NCI-H1436 treated with DMSO at 0.1 percent for 48 hours (cell line): Measurements from ENCODE around the gene PYGO2.
"Not testable (repeated sequence)": the region's sequence is repeated elsewhere in the genome, so short reads cannot be mapped to it uniquely, and the experiment has no call there.

ENCODE experiments used
- DNase-seq: peaks from one replicate; lab custom pipeline; 2025; lab: John Stamatoyannopoulos, UW

PYGO2 gene

DNA sequence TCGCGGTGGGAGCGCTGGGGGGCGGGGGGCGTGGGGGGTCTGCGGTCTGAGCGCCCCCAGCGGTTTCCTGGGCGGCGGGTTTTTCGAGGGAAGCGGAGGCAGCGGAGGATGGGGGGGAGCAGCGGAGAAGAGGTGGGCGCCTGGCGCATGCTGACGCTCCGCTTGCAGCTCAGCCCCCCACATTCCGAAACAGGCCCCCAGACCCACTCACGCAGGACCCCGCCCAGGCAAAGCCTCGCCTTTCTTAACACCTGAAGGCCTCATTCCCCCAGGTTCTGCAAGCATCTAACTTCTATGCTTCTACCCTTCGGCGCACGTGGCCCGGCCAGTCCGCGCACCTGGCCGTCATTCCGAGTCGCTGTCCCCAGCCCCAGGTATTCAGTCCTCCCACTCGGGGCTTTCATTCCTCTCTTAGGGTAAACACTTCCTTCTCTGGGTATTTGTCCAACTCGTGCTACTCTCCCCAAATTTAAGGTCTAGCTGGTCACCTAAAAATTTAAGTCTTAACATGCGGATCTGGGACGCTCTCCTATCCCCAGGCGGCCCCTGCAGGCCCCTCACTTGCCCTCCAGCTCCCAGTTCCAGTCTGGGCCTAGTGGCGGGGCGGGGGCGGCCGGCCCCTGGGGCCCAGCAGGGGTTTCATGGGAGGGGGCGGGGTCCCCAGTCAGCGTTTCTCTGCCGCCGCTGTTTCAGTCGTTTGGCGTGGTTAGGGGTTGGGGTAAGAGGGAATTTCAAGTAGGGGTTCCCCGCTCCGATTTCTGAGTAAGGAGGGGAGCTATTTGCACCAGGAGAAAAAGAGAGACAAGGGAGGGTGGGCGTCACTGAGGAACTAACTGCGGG lies 38.2 kb upstream of the PYGO2 start:
- DNase-seq: no peak

DNA sequence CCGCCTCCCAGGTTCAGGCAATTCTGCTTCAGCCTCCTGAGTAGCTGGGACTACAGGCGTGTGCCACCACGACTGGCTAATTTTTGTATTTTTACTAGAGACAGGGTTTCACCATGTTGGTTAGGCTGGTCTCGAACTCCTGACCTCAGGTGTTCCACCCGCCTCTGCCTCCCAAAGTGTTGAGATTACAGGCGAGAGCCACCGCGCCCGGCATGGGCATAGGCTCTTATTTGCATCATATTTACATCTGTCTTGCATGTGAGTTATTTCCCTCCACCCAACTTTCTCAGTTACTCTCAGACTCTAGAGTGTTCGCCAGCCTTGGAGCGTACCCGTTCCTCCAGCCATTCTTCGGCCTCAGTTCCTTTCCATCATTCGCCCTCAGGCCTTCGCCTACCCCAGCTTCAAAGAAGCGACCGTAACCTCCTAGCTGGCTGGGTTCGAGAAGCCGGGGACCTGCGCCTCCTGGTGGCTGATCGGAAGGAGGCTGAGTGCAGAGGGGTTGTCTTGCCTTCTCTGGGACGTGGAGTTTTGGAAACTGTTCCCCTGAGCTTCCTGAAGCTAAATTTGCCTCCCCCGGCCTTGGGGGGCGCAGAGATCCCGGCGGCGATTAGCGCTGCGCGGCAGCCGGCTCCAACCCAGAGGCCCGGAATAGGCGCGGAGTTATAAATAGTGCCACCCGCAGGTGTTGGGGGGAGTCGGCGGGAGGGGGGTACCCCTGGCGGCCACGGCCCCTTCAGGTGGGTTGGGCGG lies 37.4 kb upstream of the PYGO2 start:
- no peak for DNase-seq

DNA sequence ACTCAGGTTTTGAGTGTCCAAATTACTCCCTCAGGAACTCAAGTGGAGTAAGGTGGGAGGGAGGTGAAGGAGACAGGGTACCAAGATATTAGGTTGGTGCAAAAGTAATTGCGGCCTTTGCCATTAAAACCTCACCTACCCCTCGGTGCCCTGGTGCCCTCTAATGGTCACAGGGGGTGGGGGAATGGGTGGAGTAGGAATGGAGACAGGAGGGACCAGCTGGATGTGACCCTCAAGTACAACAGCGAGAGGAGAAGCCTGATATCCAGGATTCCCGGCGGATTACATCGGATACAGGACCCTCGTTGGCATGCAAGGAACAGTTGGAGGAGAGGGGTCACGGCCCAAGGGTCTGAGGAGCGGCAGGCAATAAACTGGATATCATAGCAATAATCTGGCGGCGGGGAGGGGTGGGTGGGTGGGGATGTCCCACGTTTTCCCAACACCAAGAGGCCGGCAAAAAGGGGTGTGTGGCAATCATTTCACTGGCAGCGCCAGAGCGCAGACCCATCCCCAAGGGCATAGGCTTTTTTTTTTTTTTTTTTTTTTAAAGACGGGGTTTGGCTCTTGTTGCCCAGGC lies 36.7 kb upstream of the PYGO2 start:
- no peak for DNase-seq

DNA sequence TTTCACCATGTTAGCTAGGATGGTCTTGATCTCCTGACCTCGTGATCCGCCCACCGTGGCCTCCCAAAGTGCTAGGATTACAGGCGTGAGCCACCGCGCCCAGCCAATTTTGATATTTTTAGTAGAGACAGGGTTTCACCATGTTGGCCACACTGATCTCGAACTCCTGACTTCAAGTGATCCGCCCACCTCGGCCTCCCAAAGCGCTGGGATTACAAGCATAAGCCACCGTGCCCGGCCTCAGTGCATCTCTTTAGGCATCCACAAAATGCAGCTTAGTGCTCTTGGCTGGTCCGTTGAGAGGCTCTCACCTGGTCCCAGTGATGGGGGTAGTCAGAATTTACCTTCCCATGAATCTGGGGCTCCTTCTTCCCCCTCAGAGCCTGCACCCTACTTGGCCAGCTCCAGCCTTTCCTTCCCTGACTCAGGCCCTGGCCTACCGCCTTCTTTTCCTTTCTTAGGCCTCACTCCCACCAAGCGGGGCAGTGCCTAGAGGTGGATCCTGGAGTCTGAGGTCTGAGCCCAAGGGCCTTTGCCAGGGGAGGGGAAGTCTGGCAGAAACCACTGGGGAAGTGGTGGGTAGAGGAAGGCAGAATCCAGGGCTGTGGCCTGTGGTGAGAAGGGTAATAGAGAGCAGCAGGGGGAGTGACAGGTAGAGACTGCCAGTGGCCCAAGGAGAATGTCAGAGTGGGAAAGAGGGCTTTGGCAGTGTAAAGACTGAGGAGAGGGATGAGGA lies 35.6 kb upstream of the PYGO2 start:
- DNase-seq: no peak

DNA sequence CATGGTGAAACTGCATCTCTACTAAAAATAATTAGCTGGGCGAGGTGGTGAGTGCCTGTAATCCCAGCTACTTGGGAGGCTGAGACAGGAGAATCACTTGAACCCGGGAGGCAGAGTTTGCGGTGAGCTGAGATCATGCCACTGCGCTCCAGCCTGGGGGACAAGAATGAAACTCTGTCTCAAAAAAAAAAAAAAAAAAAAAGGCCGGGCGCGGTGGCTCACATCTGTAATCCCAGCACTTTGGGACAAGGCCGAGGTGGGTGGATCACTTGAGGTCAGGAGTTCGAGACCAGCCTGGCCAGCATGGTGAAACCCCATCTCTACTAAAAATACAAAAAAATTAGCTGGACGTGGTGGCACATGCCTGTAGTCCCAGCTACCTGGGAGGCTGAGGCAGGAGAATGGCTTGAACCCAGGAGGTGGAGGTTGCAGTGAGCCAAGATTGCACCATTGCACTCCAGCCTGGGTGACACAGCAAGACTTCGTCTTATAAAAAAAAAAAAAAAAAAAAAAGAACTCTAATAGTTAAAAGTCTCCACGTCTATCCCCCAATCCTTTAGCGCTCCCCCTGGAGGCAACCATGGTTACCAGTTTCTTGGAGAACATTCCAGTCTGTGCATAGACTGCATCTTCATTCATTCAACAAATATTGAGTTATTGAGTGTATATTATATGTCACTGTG lies 33.9 kb upstream of the PYGO2 start:
- DNase-seq: not testable (repeated sequence)

DNA sequence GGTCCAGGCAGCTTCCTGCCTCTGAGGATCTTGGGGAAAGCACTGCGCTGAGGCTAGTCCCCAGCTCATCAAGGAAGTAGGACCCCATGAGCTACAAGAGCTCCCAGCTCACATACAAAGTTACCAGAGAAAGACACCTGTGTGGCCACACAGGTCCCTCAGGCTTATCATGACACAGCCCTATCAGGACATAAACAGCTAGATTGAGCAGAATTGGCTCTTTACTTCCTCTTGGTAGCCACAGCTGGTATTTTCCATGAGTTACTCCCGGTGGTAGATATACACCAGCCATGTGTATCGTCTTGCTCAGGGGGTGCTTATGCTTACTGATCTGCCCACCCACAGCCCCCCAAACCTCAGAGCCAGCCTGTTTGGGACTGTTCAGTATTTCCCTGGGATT lies 33.0 kb upstream of the PYGO2 start:
- DNase-seq: no peak

DNA sequence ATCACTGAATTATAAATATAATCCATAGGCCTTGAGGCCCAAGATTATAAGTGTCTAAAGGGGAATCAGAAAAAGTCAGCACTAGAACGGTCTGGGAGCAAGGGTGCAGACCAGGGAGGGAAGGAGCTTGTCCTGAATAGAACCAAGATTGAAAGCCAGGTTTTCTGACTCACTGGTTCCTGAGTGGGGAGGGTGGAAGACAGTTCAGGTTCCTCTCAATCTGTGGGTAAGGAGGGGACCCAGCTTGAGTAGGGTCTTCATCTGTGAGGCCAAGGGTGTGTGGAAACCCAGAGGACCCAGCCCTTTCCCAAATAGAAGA lies 32.6 kb upstream of the PYGO2 start:
- DNase-seq: no peak

DNA sequence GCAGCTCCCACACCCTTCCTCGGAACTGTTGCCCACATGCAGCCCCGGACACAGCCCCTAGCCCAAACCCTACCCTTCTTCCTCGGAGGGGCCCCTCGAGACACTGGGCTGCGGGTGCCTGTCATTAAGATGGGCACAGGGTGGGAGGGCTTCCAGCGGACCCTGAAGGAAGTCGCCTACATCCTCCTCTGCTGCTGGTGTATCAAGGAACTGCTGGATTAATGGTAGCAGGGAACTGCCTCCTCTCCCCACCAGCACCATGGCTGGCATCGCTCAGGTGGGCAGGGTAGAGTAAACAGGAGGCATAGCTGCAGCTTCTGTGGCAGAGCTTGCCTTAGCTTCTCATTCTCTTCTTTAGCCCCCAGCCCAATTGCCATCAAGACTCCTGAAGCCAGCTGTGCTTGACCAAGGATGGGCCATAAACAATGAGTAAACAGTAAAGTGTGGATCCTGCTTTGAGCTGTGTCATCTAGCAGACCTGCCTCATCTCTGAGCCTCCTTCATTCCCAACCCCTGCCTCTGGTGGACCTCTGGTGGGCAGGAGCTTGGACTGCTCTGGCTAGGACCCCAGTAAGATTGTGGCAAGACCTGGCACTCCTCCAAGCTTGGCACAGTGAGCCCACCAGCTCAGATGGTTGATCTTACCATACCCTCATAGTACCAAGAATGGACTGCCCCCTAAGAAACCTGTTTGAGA lies 32.1 kb upstream of the PYGO2 start, which contains the start of gene LENEP:
TSS of gene LENEP (plus strand) at position 15 of the 697 bp plus-strand sequence. CDS start at position 37, 22 bp downstream.
- DNase-seq: no peak

DNA sequence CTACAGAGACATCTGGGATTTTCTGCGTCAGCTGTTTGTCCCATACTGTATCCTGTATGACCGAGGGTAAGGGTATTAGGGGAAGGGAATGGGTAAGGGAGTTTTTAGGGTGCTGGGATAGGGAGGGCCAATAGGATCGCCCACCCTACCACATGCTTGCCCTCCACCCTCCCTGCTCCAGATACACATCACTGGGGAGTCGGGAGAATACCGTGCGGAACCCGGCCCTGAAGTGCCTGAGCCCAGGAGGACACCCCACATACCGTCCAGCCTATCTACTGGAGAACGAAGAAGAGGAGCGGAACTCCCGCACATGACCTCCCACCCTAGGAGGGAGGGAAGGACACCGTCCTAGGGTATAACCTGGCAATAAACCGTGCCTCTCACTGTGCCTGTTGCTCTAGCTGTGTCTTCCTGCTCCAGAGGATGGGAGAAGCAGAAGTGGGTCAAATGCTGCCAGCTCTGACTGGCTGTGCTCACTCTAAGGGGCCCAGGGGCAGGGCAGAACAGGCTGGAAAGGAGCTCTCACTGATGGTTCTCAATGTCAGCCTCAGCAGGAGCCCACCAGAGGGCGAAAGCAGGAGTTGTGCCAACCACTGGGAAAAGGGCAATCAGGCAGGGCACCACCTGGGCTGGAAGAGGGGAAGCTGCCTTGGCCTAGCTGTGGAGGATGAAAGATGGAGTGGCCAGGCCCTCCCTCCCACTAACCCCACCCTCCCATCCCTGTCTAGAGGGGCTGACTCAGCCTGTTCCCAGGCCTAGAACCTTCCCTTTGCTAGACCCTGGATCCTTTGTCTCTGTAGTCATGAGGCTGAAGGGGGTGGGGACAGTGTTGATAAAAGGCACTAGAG lies 31.4 kb upstream of the PYGO2 start:
- no peak for DNase-seq

DNA sequence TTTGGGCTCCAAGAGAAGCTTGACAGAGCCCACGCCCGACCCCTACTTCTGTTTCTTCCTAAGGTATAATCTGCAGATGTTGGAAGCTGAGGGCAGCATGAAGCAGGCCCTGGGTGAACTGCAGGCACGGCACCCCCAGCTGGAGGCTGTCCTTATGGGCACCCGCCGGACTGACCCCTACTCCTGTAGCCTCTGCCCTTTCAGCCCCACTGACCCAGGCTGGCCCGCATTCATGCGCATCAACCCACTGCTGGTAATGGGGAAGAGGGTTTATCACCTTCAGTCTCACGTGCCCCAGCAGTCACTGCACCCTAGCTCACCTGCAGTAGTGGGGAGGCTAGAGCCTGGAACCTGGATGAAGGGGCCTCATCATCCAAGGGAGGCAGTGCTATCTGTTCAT lies 28.7 kb upstream of the PYGO2 start:
- DNase-seq: no peak

DNA sequence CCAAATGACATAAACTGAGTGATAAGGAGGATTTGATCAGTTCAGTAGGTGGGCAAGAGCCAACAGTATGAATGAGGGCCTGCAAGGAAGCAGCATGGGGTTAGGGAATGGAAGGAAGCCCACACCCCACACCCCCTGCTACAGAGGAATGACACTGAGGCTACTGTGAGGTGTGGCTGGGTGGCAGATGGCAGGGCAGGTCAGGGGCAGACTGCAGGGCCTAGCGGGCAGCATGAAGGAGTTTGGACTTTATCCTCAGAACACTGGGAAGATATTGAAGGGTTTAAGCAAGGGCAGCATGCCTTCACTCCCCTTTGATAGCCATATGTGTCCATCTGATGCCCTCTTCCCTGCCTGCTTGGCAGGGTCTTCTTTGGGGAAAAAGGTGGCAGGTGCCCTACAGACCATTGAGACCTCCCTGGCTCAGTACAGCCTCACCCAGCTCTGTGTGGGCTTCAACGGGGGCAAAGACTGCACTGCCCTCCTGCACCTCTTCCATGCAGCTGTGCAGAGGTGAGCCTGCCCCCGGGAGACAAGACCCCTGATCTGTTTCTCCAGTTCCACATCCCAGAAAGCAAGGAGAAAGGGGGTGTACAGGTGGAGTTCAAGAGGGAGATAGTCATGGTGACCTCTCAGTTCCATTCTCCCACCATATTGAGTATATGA lies 27.7 kb upstream of the PYGO2 start:
- no peak for DNase-seq

DNA sequence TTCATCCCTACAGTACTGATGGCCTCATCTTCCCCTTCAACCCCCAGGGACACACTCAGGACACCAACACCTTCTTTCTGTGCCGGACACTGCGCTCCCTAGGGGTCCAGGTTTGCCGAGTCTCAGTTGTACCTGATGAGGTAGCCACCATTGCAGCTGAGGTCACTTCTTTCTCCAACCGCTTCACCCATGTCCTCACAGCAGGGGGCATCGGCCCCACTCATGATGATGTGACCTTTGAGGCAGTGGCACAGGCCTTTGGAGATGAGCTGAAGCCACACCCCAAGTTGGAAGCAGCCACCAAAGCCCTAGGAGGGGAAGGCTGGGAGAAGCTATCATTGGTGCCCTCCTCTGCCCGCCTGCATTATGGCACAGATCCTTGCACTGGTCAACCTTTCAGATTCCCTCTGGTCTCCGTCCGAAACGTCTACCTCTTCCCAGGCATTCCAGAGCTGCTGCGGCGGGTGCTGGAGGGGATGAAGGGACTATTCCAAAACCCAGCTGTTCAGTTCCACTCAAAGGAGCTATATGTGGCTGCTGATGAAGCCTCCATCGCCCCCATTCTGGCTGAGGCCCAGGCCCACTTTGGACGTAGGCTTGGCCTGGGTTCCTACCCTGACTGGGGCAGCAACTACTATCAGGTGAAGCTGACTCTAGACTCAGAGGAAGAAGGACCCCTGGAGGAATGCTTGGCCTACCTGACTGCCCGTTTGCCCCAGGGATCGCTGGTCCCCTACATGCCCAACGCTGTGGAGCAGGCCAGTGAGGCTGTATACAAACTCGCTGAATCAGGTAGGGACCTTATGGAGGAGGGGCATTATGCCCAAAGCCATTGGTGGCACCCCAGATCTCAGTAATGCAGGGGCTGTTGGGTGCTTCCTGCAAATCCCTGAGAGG lies 26.7 kb upstream of the PYGO2 start:
- DNase-seq: no peak

DNA sequence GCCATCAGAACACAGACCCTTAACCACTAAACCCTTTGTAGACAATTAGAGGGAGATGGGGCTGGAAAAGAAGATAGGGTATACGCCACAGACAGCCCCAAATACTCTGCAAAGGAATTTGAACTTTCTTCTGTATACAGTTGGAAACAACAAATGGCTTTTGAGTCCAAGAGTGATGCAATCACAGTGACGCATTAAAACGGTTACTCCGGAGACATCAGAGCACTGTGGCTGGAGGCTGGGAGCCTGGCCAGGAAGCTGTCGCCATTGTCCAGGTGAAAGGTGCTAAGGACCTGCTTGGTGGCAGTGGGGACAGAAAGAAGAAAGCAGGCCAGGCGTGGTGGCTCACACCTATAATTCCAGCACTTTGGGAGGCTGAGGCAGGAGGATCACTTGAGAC lies 25.7 kb upstream of the PYGO2 start:
- DNase-seq: no peak

DNA sequence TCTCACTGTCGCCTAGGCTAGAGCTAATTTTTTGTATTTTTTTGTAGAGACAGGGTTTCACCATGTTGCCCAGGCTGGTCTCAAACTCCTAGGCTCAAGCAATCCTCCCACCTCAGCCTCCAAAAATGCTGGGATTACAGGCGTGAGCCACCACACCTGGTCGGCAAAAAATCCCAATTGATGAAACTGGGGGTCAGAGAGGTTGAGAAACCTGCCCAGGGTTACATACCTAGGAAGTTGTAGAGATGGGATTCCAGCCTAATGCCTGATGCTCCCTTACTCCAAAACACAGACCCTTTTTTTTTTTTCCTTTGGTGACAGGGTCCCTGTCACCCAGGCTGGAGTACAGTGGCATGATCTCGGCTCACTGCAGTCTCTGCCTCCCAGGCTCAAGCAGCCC lies 25.2 kb upstream of the PYGO2 start:
- not testable (repeated sequence) for DNase-seq

DNA sequence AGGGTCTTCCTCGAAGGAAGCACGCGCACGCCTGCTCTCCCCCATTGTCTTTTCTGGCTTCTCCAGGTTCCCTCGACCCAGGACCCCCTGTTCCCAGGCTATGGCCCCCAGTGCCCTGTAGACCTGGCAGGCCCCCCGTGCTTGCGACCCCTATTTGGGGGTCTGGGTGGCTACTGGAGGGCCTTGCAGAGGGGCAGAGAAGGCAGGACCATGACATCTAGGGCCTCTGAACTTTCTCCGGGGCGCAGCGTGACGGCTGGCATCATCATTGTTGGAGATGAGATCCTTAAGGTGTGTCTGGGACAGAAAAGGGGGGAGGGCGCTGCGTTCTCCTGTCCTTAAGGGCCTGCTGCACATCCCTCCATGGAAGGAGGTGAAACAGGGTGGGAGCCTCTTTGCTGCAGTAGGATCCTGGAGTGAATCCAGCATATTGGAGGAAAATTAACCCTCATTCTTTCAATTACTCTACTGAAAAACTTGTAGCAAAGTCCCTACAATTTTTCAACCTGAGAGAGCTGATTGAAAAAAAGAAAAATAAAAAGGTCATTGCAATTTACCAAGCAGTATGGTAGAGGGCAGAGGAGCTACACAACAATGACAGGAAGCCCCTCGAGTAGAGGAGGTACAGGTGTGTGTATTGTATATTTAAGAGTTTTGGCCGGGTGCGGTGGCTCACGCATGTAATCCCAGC lies 22.3 kb upstream of the PYGO2 start:
- no peak for DNase-seq

DNA sequence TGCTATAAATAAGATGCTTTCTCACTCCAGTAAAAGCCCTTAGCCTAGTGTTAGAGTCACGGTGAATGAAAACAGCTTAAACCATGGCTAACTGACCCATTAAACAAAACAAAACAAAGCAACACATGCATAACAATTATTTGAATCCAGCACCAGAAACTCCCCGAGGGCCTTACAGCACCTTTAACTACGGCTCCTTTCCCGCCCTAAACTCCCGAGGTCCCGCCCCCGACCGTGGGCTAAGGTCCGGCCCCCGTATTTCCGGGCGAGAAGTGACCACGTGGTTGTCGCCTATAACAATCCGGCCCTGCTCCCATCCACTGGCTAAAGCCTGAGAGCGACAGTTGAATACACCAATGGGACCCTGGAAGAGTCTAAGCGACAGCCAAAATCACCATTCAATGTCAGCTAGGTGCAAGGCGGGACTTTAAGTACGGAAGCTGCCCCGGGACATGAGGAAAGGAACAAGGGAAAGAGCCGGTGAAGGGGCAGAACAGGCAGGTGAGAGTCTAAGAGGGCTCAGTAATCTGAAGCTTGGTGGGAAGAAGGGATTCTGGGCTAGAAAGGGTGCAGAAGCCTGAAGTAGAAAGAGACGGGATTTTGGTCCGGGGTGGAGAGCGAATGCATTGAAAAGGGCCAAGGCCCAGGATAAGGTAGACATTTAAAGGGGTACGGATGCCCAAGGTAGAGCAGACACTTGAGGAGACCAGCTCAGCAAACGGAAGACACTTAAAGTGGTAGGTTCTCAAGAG lies 21.5 kb upstream of the PYGO2 start, which contains the start of gene FLAD1:
TSS of gene FLAD1 (plus strand) at position 448 of the 752 bp plus-strand sequence. CDS start 351 bp downstream, outside the sequence.
- DNase-seq: peak; percentile 99

DNA sequence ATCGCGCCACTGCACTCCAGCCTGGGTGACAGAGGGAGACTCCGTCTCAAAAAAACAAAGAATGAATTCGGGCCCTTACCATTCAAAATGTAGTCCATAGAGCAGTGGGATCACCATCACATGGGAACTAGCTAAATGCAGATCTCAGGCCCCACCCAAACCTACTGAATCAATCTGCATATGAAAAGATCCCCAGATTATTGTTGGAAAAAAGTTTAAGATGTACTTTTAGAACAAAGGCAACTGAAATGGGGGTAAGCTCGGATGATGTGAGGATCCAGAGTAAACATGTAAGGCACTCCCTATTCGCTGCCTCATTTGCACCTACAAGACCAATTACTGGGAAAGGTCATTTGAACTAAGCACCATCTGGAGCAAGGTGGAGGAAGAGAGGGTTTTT lies 20.8 kb upstream of the PYGO2 start:
- DNase-seq: no peak
